GM21737 (cell line): ENCODE data around the gene LANCL3.
"Not testable (repeated sequence)": the region's sequence is repeated elsewhere in the genome, so short reads cannot be mapped to it uniquely, and the experiment has no call there.

Experiments used
- ATAC-seq: cut with Tn5 transposase; IDR thresholded peaks from one replicate; pipeline ENCODE4 v1.9.1; 2021; ENCODE audit warnings: mild to moderate bottlenecking, moderate library complexity; ENCODE audit not compliant: unreplicated experiment

LANCL3 gene

DNA sequence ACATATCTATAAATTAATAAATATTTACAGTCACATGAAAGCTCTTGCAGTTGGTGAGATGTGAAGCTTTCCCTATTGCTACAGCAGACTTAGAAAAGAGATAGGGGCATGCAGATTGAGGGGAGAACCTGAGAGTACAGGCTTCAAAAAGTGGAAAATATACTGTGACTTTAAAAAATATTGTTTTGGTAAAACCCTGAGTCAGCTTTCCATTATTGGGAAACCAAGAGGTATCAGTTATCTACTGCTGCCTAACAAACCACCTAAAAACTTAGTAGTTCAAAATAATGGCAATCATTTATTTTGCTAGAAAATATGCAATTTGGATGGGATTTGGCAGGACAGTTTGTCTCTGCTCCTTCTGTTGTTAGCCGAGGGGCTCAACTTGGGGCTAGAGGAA, 38.3 kb downstream of the LANCL3 start:
- ATAC-seq, result no peak

GRCh38 chrX:37613933-37614332, 42.5 kb downstream of the LANCL3 start:
- ATAC-seq, result no peak

DNA sequence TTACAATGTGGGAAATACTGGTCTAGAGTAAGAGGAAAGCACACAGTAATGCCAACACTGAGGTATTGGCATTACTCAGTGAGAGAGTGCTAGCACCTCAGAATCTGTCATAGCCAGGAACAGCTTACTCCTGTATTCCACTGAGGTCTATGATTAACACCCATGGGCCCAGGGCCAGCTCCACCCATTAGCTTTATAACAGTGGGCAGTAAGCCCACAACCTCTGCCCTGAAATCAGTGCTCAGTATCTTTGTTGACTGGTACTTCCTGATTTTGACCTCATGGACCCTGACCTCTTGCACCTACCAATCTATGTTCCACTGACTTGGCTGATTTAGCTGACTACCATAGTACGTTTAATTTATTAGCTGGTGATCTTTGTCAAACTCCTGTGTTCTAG, 56.1 kb downstream of the LANCL3 start:
- ATAC-seq, result no peak

DNA sequence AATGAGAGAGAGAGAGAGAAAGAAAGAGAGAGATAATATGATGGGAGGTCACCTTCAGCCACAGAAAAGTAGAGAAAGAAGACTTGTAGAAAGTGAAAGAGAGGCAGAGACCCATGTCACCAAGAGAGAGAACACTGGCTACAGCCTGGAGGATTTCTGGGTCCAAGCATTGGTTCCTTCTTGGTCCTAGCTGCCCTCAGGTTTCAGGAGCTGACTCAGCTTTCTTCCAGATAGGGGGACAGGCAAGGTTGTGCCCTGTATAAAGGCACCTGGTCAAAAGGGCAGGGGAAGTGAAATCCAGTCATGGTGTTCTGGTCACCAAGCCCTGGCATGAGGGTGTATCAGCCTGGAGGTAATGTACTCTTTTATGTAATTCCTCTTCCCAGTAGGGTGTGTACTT, 66.6 kb downstream of the LANCL3 start:
- no peak for ATAC-seq

- ATAC-seq, result no peak
Measured at GRCh38 chrX:37640142-37640541, 68.7 kb downstream of the LANCL3 start.

- ATAC-seq, result no peak
Measured at GRCh38 chrX:37641859-37642258, 70.4 kb downstream of the LANCL3 start.

DNA sequence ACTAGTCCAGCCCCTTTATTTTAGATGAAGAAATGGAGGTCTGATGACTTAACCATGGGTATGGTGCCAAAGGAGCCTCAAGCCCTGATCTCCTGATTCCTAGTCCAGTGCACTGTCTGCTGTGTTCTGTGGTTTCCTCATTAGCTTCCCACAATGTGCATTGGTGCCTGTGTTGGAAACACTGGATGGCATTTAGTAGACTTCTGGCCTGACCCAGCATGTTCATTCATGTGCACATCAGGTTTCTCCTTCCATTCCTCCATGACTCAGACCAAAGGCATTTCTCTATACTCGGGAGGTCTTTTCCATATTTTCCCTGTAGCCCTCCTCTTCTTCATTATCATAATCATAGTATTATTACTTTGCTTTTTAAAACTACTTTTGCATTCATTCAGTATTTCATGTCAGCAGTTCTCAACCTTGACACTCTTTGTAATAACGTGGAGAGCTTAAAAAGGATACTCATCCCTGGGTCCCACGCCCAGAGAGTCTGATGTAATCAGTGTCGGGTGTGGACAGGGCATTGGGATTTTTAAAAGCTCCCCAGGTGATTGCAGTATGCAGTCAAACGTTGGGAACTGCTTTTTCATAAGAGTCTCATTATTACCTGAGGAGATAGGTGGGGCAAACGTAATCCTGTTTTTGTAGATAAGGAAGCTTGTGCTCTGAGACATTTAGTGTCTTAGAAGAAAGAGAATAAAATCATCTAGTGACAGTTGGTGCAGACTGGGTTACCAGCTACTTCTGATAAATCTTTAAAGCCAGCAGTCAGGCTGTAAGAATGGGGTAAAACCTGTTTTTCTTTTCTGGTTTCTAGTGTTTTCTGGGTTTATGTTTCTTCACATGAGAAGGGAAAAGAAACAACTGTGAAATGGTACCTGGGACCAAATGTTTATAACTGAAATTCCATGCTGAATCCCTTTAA, 73.2 kb downstream of the LANCL3 start:
- ATAC-seq, result no peak

- ATAC-seq, result no peak
Measured at GRCh38 chrX:37646254-37646653, 74.8 kb downstream of the LANCL3 start.

GRCh38 chrX:37650879-37651278, 79.4 kb downstream of the LANCL3 start:
- ATAC-seq, result not testable (repeated sequence)

DNA sequence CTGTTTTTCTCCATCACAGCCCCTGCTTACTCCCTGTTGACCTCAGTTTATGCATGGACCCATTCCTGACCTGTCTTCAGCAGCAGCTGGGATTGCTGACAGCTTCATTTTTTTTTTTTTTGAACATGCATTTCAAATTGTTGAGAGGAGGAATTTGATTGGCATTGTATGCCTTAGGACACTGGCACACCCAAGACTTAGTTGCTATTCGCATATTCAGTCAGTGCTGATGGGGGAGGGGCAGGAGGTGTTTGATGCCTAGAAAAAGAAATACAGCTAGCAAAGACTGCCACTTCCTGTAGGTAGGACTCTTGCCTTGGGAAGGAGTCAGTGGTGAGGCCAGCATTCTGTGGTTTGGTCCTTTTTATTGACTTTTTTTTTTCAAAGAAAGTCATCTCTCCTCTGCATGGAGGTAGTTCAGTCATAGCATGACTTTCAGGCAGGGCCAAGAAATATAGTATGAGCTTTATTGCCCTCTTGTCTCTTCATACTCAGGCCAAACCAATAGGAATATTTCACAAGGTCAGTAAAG, 80.5 kb downstream of the LANCL3 start:
- ATAC-seq, result no peak

DNA sequence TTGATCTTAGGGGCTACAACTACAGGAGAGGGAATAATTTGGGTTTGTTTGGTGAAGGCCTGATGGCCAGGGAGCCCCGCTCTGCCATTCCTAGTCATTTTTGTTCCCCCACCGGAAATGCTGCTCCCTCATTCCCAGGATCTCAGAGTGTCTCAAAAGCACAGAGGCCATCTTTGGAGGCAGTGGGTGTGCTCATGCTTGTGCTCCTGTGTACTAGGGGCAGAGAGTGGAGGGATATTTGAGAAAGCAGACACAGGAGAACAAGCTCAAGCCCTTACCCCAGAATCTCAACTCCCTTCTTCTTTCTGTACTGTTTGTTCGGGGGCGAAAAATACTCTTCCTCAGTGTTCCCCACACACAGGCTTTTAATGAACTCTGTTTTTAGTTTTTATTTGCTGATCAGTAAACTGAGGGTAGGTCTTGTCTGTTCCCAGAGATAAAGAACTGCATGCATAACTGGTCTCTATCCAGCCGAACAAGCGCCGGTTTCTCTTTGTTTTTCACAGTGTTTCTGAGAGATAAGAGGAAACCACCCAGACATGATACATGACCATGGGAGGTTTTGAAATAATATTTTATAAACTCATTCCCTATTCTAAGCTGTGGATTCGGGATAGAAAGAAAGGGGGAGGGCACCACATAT, 81.2 kb downstream of the LANCL3 start:
- ATAC-seq, result no peak

DNA sequence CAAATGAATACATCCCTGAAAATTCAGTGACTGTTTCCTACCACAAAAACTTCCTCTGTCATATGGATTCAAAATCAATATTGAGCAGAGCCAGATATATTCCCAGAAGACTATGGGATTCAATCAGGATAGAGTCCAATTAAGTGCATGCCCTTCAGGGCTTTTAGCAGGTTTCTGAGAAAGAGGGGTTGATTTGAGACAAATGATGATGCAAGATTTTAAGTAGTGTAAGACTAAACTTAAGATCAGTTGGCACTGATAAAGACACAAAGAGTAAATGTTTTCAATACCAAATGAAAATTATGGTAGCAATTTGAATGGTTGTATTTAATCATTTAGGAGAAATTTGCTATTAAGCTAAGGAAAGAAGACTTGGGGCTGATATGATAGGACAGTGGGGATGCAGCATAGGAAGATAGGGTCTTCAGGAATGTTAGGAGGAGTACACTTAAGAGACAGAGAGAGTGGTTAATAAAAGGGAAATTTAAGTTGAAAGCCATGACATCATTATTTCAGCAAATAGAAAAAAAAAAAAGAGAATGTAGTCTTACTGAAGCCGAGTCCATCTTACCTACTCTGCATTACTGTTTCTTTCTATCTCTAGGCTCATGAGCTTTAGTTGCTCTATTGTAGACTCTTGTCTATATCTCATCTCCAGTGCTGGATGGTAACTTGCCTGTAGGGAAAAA, 82.1 kb downstream of the LANCL3 start:
- no peak for ATAC-seq

GRCh38 chrX:37658343-37659030, 87.0 kb downstream of the LANCL3 start:
- ATAC-seq, result no peak

GRCh38 chrX:37659047-37659446, 87.6 kb downstream of the LANCL3 start:
- no peak for ATAC-seq

- no peak for ATAC-seq
Measured at GRCh38 chrX:37662181-37662580, 90.7 kb downstream of the LANCL3 start.

- ATAC-seq, result no peak
Measured at GRCh38 chrX:37666516-37666915, 95.1 kb downstream of the LANCL3 start.

- ATAC-seq, result no peak
Measured at GRCh38 chrX:37667141-37667540, 95.7 kb downstream of the LANCL3 start.

GRCh38 chrX:37672563-37672962, 101.1 kb downstream of the LANCL3 start:
- ATAC-seq, result no peak

DNA sequence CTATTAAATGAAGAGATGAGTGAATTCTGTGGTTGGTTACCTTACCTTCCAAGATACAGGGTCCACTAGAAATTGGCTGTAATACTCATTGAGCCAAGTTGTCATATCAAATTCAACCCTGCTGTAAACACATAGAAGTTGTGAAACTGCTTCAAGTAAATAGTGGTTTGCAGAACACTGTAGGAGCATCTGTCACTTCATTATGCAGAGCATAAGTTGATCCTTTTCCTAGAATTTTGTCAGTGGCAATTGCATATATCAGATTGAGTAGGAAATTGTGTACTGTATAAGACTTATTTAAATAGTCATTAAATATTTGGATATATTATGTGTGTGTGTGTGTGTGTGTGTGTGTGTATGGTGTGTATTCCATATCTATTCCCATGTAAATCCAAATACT, 105.3 kb downstream of the LANCL3 start:
- ATAC-seq, result no peak

DNA sequence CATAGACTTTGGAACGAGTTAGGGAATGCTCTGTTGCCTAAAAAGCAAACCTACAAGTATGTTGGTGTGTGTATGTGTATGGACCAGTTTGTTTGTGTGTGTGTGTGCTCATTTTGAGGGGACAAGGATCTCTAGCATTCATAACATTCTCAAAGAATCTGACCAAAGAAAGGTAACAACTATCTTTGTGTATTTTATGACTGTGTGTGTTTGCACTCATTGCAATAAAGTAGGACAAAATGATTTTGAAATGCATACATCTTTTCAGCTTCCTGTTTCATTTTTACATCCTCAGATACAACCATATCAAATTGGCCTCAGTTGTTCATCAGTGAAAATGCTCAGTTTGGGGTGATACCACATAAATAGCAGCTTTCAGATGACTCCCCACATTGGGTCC, 105.8 kb downstream of the LANCL3 start:
- no peak for ATAC-seq

DNA sequence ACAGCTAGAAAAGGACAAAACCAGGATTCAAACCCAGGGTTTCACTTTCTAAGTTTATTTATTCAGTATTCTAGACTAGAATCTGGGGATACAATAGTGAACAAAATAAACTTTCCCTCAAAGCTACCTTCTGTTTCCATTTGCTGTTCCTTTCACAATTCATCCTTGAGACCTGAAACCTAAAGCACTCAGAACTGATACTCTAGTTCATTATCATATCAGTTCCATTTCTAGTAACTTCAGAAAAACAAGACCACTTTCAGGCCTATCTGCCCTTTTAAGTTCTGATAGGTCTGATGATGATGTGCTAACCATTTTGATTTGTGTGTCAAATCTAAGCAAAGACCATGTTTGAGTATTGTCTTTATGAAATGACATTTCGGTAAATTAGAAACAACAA, 106.3 kb downstream of the LANCL3 start:
- no peak for ATAC-seq
